ENCODE results near the gene RASSF8.

GRCh38 chr12:25992026-25992782, 33.7 kb downstream of the RASSF8 start:
- TF ChIP-seq CTCF (IDR thresholded peaks at IDR 0.05) (no peak), POLR2A (IDR thresholded peaks at IDR 0.05) (no peak), EP300 (IDR thresholded peaks at IDR 0.05; ENCODE audit: low read depth) (no peak), POLR2AphosphoS5 (IDR thresholded peaks at IDR 0.05) (no peak)
